Astrocyte (in vitro differentiated cells and primary cell): ENCODE measurements around the gene FAM200B. TPM values are rescaled to one million over a fixed set of nuclear protein-coding genes. Genes with fewer than 3 reads are reported as not detected.

Source experiments
- DNase-seq: peaks from one replicate; pipeline ENCODE4 v3.0.0-alpha.2; 2010; ENCODE audit warnings: low read depth
- FAIRE-seq: peaks from 2 replicates; lab custom pipeline; 2011; peaks lifted over from hg19 to GRCh38; lab: Jason Lieb, UNC
- H2AFZ ChIP-seq: 2 replicates; pipeline ENCODE4 v1.6.0; 2012; ENCODE audit warnings: low read depth, low read length, inconsistent platforms
- H3K27ac ChIP-seq: 2 replicates; pipeline ENCODE4 v1.5.1; 2011; ENCODE audit warnings: low read depth, low read length, inconsistent platforms
- H3K27me3 ChIP-seq: 2 replicates; pipeline ENCODE4 v1.6.0; 2011; ENCODE audit warnings: low read length, inconsistent platforms; ENCODE audit not compliant: insufficient read depth
- H3K36me3 ChIP-seq: 2 replicates; pipeline ENCODE4 v1.5.1; 2011; ENCODE audit warnings: low read length, inconsistent platforms; ENCODE audit not compliant: insufficient read depth
- H3K4me1 ChIP-seq: 2 replicates; pipeline ENCODE4 v1.5.1; 2011; ENCODE audit warnings: low read length, inconsistent platforms; ENCODE audit not compliant: insufficient read depth
- H3K4me2 ChIP-seq: 2 replicates; pipeline ENCODE4 v1.6.0; 2012; ENCODE audit warnings: low read length, inconsistent platforms
- H3K4me3 ChIP-seq: 2 replicates; pipeline ENCODE4 v1.5.1; 2011; ENCODE audit warnings: low read depth, mild to moderate bottlenecking, low read length, inconsistent platforms; ENCODE audit not compliant: insufficient read depth
- H3K79me2 ChIP-seq: 2 replicates; pipeline ENCODE4 v1.6.0; 2012; ENCODE audit warnings: mild to moderate bottlenecking, low read length, inconsistent platforms; ENCODE audit not compliant: insufficient read depth
- H3K9ac ChIP-seq: 2 replicates; pipeline ENCODE4 v1.6.0; 2012; ENCODE audit warnings: mild to moderate bottlenecking, low read length, inconsistent platforms
- H3K9me3 ChIP-seq: 2 replicates; pipeline ENCODE4 v1.5.1; 2012; ENCODE audit warnings: low read depth, mild to moderate bottlenecking, low read length, inconsistent platforms; ENCODE audit not compliant: insufficient read depth
- H4K20me1 ChIP-seq: 2 replicates; pipeline ENCODE4 v1.6.0; 2012; ENCODE audit warnings: low read length, inconsistent platforms; ENCODE audit not compliant: insufficient read depth
- H3K27ac Mint-ChIP-seq: one replicate; pipeline ENCODE4 v1.8.0; 2021; ENCODE audit warnings: mild to moderate bottlenecking, mixed read lengths; ENCODE audit not compliant: unreplicated experiment
- H3K27me3 Mint-ChIP-seq: one replicate; pipeline ENCODE4 v1.8.0; 2021; ENCODE audit warnings: low read depth, mixed read lengths; ENCODE audit not compliant: unreplicated experiment
- H3K36me3 Mint-ChIP-seq: one replicate; pipeline ENCODE4 v1.8.0; 2021; ENCODE audit warnings: low read depth, mixed read lengths; ENCODE audit not compliant: unreplicated experiment
- H3K4me1 Mint-ChIP-seq: one replicate; pipeline ENCODE4 v1.8.0; 2021; ENCODE audit warnings: low read depth, mixed read lengths; ENCODE audit not compliant: unreplicated experiment
- H3K4me3 Mint-ChIP-seq: one replicate; pipeline ENCODE4 v1.8.0; 2021; ENCODE audit warnings: mild to moderate bottlenecking, moderate library complexity, mixed read lengths; ENCODE audit not compliant: unreplicated experiment
- H3K9me3 Mint-ChIP-seq: one replicate; pipeline ENCODE4 v1.8.0; 2021; ENCODE audit warnings: mild to moderate bottlenecking, mixed read lengths; ENCODE audit not compliant: unreplicated experiment
- CTCF ChIP-seq: IDR thresholded peaks from 2 replicates; pipeline ENCODE4 v1.5.1; 2011; ENCODE audit warnings: low read depth, mild to moderate bottlenecking, inconsistent platforms, low read length, moderate library complexity; ENCODE audit not compliant: insufficient read depth
- EZH2 ChIP-seq: IDR thresholded peaks from 2 replicates; pipeline ENCODE4 v1.6.1; 2012; ENCODE audit warnings: mild to moderate bottlenecking, low read length, inconsistent platforms; ENCODE audit not compliant: insufficient read depth
- total RNA-seq: library from RNA; stranded (reverse); gene quantifications from 2 replicates; pipeline ENCODE4 v1.2.1, GENCODE V29; 2021

FAM200B gene
- total RNA-seq, 1 donor from 2014 or later: 74.7 TPM

GRCh38 chr4:15654593-15655222 is 26.9 kb upstream of the FAM200B start:
- peaks cover 29% of the 10 kb centered on the region for H4K20me1 ChIP-seq
- H3K4me1 ChIP-seq: peaks cover 27% of the 10 kb centered on the region
- peak overlapping the region; percentile 84 for H3K4me2 ChIP-seq
- no peak for TF ChIP-seq CTCF
- no peak for TF ChIP-seq EZH2
- Mint-ChIP-seq H3K4me1 (peaks cover 50% of the 10 kb centered on the region), H3K27ac (peak overlapping the region; percentile 95), H3K27me3 (no peaks in the 10 kb centered on the region), H3K4me3 (peak overlapping the region; percentile 98), H3K9me3 (no peaks in the 10 kb centered on the region), H3K36me3 (no peaks in the 10 kb centered on the region)
- H3K9ac ChIP-seq: peak overlapping the region; percentile 94
- DNase-seq (peak; percentile 22), FAIRE-seq (no peak)
- H3K4me3 ChIP-seq: peak overlapping the region; percentile 91
- H2AFZ ChIP-seq: peak overlapping the region; percentile 73
- H3K27me3 ChIP-seq: no peaks in the 10 kb centered on the region
- no peaks in the 10 kb centered on the region for H3K9me3 ChIP-seq
- peak overlapping the region; percentile 97 for H3K27ac ChIP-seq
- H3K79me2 ChIP-seq: peaks cover 50% of the 10 kb centered on the region
- H3K36me3 ChIP-seq: no peaks in the 10 kb centered on the region

GRCh38 chr4:15655223-15656037 is 26.2 kb upstream of the FAM200B start, which contains the start of gene FBXL5:
TSS of gene FBXL5 (minus strand) at chr4:15655357. CDS start at chr4:15655287, 70 bp downstream.
- Mint-ChIP-seq H3K9me3 (no peaks in the 10 kb centered on the region), H3K4me1 (peaks cover 49% of the 10 kb centered on the region), H3K27me3 (no peaks in the 10 kb centered on the region), H3K36me3 (no peaks in the 10 kb centered on the region), H3K27ac (peak within 1 kb of the TSS; percentile 95), H3K4me3 (peak within 1 kb of the TSS; percentile 98)
- Histone ChIP-seq H3K79me2 (peaks cover 43% of the 10 kb centered on the region), H3K27ac (peak within 1 kb of the TSS; percentile 97), H2AFZ (peak within 1 kb of the TSS; percentile 96), H3K4me1 (peaks cover 27% of the 10 kb centered on the region), H3K4me3 (peak within 1 kb of the TSS; percentile 91), H3K4me2 (peak within 1 kb of the TSS; percentile 84), H3K9ac (peak within 1 kb of the TSS; percentile 94), H3K27me3 (no peaks in the 10 kb centered on the region), H3K9me3 (no peaks in the 10 kb centered on the region), H4K20me1 (peaks cover 23% of the 10 kb centered on the region), H3K36me3 (no peaks in the 10 kb centered on the region)
- no peak for TF ChIP-seq EZH2
- no peak for TF ChIP-seq CTCF
- no peak for FAIRE-seq
- peak; percentile 81 for DNase-seq
